GM21723 (cell line): ENCODE data around the gene MGAT5.

ENCODE experiments used
- ATAC-seq: cut with Tn5 transposase; IDR thresholded peaks from one replicate; pipeline ENCODE4 v1.9.1; 2021; ENCODE audit warnings: mild to moderate bottlenecking, moderate library complexity; ENCODE audit not compliant: unreplicated experiment

The MGAT5 gene

GRCh38 chr2:134440336-134440909 lies 186.6 kb downstream of the MGAT5 start:
- ATAC-seq = no peak

GRCh38 chr2:134441153-134441863 lies 187.4 kb downstream of the MGAT5 start:
- no peak for ATAC-seq

GRCh38 chr2:134443814-134444480 lies 190.1 kb downstream of the MGAT5 start:
- ATAC-seq = no peak

- ATAC-seq = no peak
These were observed 191.2 kb downstream of the MGAT5 start for GRCh38 chr2:134445116-134445515.

- no peak for ATAC-seq
These were observed 192.1 kb downstream of the MGAT5 start for GRCh38 chr2:134445985-134446382.

- no peak for ATAC-seq
These were observed 192.6 kb downstream of the MGAT5 start for GRCh38 chr2:134446383-134447017.

- ATAC-seq = no peak
These were observed 193.8 kb downstream of the MGAT5 start for GRCh38 chr2:134447669-134448068.

GRCh38 chr2:134448650-134449049 lies 194.8 kb downstream of the MGAT5 start:
- ATAC-seq = no peak

GRCh38 chr2:134449157-134449556 lies 195.3 kb downstream of the MGAT5 start:
- ATAC-seq = no peak

GRCh38 chr2:134449751-134450513 lies 196.1 kb downstream of the MGAT5 start:
- no peak for ATAC-seq

GRCh38 chr2:134451347-134451630 lies 197.4 kb downstream of the MGAT5 start:
- ATAC-seq = no peak

- no peak for ATAC-seq
These were observed 198.3 kb downstream of the MGAT5 start for GRCh38 chr2:134452042-134452733.

GRCh38 chr2:134453476-134453875 lies 199.6 kb downstream of the MGAT5 start:
- no peak for ATAC-seq

GRCh38 chr2:134453973-134454372 lies 200.1 kb downstream of the MGAT5 start:
- ATAC-seq = no peak

GRCh38 chr2:134454426-134454825 lies 200.6 kb downstream of the MGAT5 start:
- ATAC-seq = no peak

GRCh38 chr2:134454931-134455330 lies 201.1 kb downstream of the MGAT5 start:
- no peak for ATAC-seq

- ATAC-seq = no peak
These were observed 201.6 kb downstream of the MGAT5 start for GRCh38 chr2:134455426-134455825.

- ATAC-seq = no peak
These were observed 203.5 kb downstream of the MGAT5 start for GRCh38 chr2:134457353-134457752.

- no peak for ATAC-seq
These were observed 204.0 kb downstream of the MGAT5 start for GRCh38 chr2:134457765-134458472.

GRCh38 chr2:134458473-134458853 lies 204.6 kb downstream of the MGAT5 start:
- no peak for ATAC-seq
